ENCODE measurements around the gene TBPL2.
"Not testable (repeated sequence)": the region's sequence is repeated elsewhere in the genome, so short reads cannot be mapped to it uniquely, and the experiment has no call there.

Gene TBPL2

GRCh38 chr14:55440385-55440784 lies at the start of gene TBPL2:
Gene TBPL2 (minus strand): TSS chr14:55440616. CDS start chr14:55440449, 167 bp downstream.
- no peak for DNase-seq (ENCODE audit: low read depth)

- no peak for DNase-seq (ENCODE audit: low read depth)
Measured at GRCh38 chr14:55488204-55488603, 47.8 kb upstream of the TBPL2 start.

DNA sequence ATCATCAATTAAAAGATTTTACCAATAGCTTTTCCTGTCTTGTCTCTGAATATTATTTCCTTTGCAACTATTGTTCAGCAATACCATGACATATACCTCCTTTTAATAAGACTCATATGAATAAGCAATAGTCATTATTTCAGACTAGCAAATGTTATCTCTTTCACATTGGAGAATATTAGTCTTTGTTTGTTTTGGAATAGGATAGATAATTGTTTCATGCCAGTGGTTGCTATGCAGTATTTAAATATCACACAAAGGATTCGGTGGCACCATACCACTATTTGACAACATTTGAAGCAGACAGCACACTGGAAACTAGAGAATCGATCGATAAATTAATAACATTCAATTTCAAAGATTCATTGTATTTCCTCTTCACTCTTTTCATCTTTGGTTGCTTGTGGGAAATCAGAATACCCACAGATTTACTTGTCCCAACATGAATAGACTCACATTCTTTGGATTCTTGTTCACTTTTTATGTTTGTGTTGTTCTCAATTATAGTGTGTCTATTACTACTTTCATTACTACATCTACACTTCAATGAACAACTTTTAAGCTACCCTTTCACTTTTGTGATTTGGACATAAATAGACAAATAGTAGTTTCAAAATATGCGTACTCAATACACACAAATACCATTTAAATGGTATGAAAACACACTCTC lies 42.7 kb upstream of the TBPL2 start:
- DNase-seq (ENCODE audit: low read depth), result no peak

GRCh38 chr14:55481769-55482168 lies 41.4 kb upstream of the TBPL2 start:
- no peak for DNase-seq (ENCODE audit: low read depth)

DNA sequence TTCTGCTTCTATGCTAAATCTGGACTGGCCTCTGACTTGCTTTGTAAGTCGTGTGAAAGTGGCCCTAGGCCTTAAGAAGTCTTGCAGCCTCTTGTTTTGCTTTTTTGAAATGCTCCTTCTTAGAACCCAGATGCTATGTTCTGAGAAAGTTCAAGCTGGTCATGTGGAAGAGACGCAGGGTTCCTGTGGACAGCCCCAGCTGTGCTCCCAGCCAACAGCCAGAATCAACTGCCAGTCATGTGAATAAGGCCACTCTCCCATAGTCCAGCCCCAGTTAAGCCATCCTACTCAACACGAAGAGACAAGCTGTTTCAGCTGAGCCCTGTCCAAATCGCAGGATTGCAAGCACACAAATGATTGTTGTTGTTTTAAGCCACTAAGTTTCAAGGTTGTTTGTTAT lies 37.3 kb upstream of the TBPL2 start:
- no peak for DNase-seq (ENCODE audit: low read depth)

DNA sequence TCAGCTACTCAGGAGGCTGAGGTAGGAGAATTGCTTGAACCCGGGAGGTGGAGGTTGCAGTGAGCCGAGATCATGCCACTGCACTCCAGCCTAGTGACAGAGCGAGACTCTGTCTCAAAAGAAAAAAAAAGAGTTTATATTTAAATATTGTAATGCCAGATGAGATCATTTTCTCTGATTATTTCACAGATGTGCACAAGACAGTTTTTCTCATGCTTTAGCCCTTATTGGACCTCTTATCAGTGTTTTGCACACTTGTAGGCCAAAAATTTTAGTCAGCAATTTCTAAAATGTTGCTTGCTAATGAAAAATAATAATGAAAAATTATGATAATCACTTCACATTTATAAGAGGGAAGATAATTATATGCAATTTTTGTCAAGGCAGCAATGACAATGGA lies 36.0 kb upstream of the TBPL2 start:
- not testable (repeated sequence) for DNase-seq (ENCODE audit: low read depth)

GRCh38 chr14:55473786-55474185 lies 33.4 kb upstream of the TBPL2 start:
- DNase-seq (ENCODE audit: low read depth), result no peak

DNA sequence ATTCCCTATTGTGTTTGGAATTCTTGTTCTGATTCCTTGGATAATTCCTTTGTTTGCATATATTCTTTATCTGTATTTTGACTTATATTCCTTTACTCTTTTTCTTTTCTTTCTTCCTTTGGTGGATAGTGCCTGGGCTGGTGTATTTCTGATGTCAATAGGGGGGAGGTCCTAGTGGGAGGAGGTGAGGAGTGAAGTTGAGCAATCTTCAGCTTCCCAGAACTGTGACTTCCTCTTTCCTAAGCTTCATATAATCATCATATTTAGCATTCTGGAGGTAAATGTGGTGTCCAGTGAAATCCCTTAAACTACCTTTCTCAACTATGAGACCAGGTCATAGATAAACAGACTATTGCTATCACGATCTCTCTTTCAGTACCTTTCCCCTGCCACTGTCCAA lies 29.6 kb upstream of the TBPL2 start:
- no peak for DNase-seq (ENCODE audit: low read depth)

- DNase-seq (ENCODE audit: low read depth), result no peak
Measured at GRCh38 chr14:55467307-55467706, 26.9 kb upstream of the TBPL2 start.

DNA sequence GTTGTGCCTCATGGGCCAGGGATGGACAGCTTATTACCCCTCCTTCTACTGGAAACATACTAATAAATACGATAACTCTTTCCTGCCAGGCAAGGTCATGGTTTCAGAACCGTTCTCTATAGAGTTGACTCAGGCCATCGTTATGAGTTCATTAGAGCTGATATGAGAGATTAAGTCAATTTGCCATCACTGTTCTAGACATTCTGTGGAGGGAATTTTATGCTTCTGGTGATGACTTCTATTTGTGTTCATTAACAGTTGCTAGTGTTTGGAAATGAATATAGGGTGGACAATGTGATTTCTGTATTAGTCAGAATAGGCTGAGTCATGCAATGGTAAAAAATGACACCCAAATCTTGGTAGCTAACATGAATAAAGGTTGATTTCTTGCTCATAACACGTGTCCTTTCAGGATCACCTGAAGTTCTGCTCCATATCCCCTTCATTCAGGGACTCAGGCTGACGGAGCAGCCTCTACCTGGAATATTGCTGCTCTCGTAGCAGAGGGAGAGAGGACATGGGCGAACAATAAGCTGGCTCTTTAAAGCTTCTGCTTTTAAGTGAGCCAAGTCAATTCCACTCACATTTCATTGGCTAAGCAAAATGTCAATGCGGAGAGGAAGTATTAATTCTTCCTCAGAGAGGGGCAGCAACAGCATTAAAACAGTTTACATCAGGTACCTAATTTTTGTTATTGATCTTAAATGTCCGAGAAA lies 18.5 kb upstream of the TBPL2 start:
- no peak for DNase-seq (ENCODE audit: low read depth)

GRCh38 chr14:55457496-55457895 lies 17.1 kb upstream of the TBPL2 start:
- no peak for DNase-seq (ENCODE audit: low read depth)

DNA sequence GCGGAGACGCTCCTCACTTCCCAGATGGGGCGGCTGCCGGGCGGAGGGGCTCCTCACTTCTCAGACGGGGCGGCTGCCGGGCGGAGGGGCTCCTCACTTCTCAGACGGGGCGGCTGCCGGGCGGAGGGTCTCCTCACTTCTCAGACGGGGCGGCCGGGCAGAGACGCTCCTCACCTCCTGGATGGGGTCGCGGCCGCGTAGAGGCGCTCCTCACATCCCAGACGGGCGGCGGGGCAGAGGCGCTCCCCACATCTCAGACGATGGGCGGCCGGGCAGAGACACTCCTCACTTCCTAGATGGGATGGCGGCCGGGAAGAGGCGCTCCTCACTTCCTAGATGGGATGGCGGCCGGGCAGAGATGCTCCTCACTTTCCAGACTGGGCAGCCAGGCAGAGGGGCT lies 16.0 kb upstream of the TBPL2 start:
- not testable (repeated sequence) for DNase-seq (ENCODE audit: low read depth)

- DNase-seq (ENCODE audit: low read depth), result no peak
Measured at GRCh38 chr14:55454264-55455002, 14.0 kb upstream of the TBPL2 start.

DNA sequence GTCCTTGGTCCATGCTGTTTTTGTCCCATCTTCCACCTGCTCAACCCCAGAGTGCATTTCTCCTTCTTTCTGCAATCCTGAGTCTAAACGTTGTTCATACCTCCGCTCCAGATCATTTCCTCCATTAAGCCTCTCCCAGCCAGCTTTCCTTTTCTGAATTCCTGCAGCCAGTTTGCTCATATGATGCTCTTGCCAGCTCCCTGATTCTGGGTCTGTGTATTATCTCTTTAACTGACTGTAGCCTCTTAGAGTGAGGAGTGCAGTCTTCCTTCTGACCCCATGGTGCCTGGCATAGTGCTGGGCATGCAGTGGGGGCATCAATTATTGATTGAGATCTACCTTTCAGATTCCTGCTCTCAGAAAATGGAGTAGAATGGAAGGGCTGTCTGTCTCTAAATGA lies 11.5 kb upstream of the TBPL2 start:
- no peak for DNase-seq (ENCODE audit: low read depth)

DNA sequence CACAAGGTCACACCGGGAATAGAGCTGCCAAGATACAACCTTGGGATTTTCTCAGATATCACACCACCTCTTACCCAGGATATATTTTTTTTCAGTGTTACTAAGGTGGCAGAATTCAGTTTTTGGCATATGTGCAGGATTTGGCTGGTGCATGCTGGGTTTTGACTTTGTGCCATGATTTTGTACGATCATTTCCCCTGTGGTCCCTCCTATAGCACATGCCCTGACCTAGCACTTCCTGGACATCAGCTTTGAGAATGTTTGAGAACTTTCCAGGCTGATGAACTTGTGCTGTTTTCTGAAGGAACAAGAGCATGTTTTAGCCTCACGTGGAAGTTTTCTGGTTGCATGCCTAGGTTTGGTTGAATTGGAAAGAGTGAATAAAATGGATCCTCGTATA lies 11.0 kb upstream of the TBPL2 start:
- no peak for DNase-seq (ENCODE audit: low read depth)

DNA sequence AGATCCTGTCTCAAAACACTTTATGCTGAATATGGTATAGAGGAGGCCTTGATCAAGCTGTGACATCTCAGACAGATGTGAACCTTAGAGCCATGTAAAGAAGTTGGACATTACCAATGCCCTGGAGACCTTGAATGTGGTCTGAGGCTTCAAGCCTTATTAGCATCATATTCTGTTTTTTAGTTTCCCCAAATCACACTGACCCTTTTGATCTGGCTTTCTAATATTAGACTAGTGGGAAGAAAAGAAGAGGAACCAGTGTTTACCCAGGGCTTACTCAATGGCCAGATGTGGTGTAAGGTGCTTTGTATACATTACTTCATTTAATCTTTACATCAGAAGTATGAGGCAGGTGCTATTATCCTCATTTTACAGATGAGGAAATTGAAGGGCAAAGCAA lies 10.6 kb upstream of the TBPL2 start:
- DNase-seq (ENCODE audit: low read depth), result no peak

DNA sequence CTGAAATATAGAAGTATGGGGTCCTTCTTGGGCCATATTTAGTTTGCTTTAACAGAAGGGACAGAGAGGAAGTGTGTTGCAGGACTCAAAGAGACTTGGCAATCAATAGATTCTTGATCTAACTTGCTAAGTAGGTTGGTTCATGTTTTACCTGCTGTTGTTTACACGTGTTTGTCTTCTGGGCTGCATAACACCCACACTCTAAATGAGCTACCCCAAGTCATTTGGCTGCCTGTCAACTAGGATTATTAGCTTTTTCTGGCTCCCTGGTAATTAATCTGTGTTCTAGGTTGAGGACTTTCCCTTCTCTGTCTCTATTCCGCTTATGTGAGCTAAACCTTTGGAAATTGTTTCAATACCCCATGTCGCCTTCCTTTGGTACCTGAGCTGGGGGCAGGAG lies 10.1 kb upstream of the TBPL2 start:
- no peak for DNase-seq (ENCODE audit: low read depth)

- DNase-seq (ENCODE audit: low read depth), result no peak
Measured at GRCh38 chr14:55450124-55450523, 9.7 kb upstream of the TBPL2 start.

- DNase-seq (ENCODE audit: low read depth), result no peak
Measured at GRCh38 chr14:55449116-55449515, 8.7 kb upstream of the TBPL2 start.

DNA sequence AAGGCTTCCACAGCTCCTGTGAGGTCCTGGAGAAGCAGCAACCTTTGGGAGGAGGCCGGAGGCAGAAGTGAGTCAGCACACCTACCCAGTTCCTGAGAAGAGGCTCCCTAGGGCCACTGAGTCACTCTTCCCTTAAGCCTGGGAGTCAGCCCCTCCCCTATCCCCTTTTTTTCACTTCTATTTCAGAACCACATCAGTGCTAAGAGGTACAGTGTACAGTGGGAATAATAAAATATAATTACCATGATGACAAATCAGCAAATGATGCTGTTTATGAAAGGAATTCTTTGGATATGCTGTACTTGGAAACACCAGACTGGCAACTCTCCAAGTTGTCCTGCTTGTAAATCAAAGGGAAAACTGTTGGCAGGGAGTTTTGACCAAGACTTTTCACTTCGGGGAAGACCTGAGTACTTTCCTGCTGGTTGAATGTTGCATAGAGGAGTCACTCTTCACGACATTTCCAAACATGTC lies 7.8 kb upstream of the TBPL2 start:
- DNase-seq (ENCODE audit: low read depth), result no peak

GRCh38 chr14:55446833-55447232 lies 6.4 kb upstream of the TBPL2 start:
- no peak for DNase-seq (ENCODE audit: low read depth)

GRCh38 chr14:55446127-55446736 lies 5.8 kb upstream of the TBPL2 start:
- peak; percentile 18 for DNase-seq (ENCODE audit: low read depth)

DNA sequence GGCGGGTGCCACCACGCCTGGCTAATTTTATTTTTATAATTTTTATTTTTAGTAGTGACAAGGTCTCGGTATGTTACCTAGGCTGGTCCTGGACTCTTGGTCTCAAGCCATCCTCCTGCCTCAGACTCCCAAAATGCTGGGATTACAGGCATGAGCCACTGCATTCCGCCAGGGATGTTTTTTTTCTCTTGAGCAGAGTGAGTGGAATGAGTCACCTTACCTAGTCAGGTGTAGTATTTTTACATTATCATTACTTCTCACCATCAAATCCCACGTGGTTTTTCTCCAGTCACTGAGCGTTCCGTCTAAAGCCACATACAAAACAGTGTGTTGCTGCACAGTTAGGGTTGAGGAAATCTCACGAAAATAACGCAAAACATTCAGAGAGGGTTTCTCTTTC lies 870 bp upstream of the TBPL2 start:
- no peak for DNase-seq (ENCODE audit: low read depth)

Data from activated T-helper 9 cell treated with anti-CD3 and anti-CD28 coated beads, Interleukin-2, amount 50 U/mL, for 16 hours (primary cell).